HepG2 (cell line): Measurements from ENCODE around the gene SFMBT1. TPM values are rescaled to one million over a fixed set of nuclear protein-coding genes. Genes with fewer than 3 reads are reported as not detected.

Source experiments
- CBX2 ChIP-seq, 2 experiments: fragments of 200-600 bp in 1 of 2; sonication (generic); formaldehyde crosslinking in 1 of 2; IDR thresholded peaks; 2 replicates each; pipeline versions ENCODE4 v1.7.0 to v1.8.1; 2018 to 2022; ENCODE audit warnings: low read depth in 2 of 2, low read length in 1 of 2, mild to moderate bottlenecking in 1 of 2, missing genetic modification reagents in 1 of 2
- DNMT1 ChIP-seq: sonication (generic); formaldehyde crosslinking; IDR thresholded peaks from 2 replicates; pipeline ENCODE4 v1.5.1; 2020; ENCODE audit warnings: mild to moderate bottlenecking, missing genetic modification reagents
- E2F1 ChIP-seq: sonication (generic); formaldehyde crosslinking; IDR thresholded peaks from 2 replicates; pipeline ENCODE4 v1.5.0; 2020; ENCODE audit warnings: missing genetic modification reagents
- FUBP1 ChIP-seq: sonication (generic); formaldehyde crosslinking; IDR thresholded peaks from 2 replicates; pipeline ENCODE4 v1.5.1; 2020; ENCODE audit warnings: missing genetic modification reagents, mild to moderate bottlenecking, borderline replicate concordance
- ISL2 ChIP-seq: sonication (generic); formaldehyde crosslinking; IDR thresholded peaks from 2 replicates; pipeline ENCODE4 v1.5.0; 2020; ENCODE audit warnings: missing genetic modification reagents
- MXD4 ChIP-seq: IDR thresholded peaks from 2 replicates; pipeline ENCODE4 v1.6.1; 2016; ENCODE audit warnings: mild to moderate bottlenecking, missing biosample characterization, missing genetic modification reagents
- MYNN ChIP-seq: sonication (generic); formaldehyde crosslinking; IDR thresholded peaks from 2 replicates; pipeline ENCODE4 v1.4.0; 2020; ENCODE audit warnings: mild to moderate bottlenecking, low read depth, missing genetic modification reagents
- NBN ChIP-seq: fragments of 450-650 bp; conservative IDR thresholded peaks from 2 replicates; pipeline ENCODE4 v1.6.1; 2017
- PHF8 ChIP-seq: sonication (generic); formaldehyde crosslinking; IDR thresholded peaks from 2 replicates; pipeline ENCODE4 v1.5.0; 2020; ENCODE audit warnings: missing genetic modification reagents
- PITX1 ChIP-seq: sonication (generic); formaldehyde crosslinking; IDR thresholded peaks from 2 replicates; pipeline ENCODE4 v1.5.1; 2020; ENCODE audit warnings: mild to moderate bottlenecking, missing genetic modification reagents
- POLR2AphosphoS2 ChIP-seq: IDR thresholded peaks from 2 replicates; pipeline ENCODE4 v1.6.1; 2011; ENCODE audit warnings: low read depth, low read length, improper control_type of control experiment
- PPARG ChIP-seq: conservative IDR thresholded peaks from 2 replicates; pipeline ENCODE4 v1.6.1; 2016; ENCODE audit warnings: missing biosample characterization, missing genetic modification reagents
- SIN3B ChIP-seq: fragments of 150-350 bp; IDR thresholded peaks from 2 replicates; pipeline ENCODE4 v1.6.1; 2014; ENCODE audit warnings: low read length
- SNRNP70 ChIP-seq: fragments of 200-400 bp; formaldehyde crosslinking; IDR thresholded peaks from 2 replicates; pipeline ENCODE4 v1.6.1; 2017; ENCODE audit warnings: mild to moderate bottlenecking, low read depth, low read length, moderate library complexity
- TBX2 ChIP-seq: sonication (generic); formaldehyde crosslinking; IDR thresholded peaks from 2 replicates; pipeline ENCODE4 v1.5.0; 2020; ENCODE audit warnings: missing genetic modification reagents, mild to moderate bottlenecking, borderline replicate concordance
- ZFP36 ChIP-seq: fragments of 150-350 bp; IDR thresholded peaks from 2 replicates; pipeline ENCODE4 v1.6.1; 2018; ENCODE audit warnings: borderline replicate concordance, low read length, low read depth; ENCODE audit not compliant: partially characterized antibody
- ZNF343 ChIP-seq: sonication (generic); formaldehyde crosslinking; IDR thresholded peaks from 2 replicates; pipeline ENCODE4 v1.4.0; 2020; ENCODE audit warnings: mild to moderate bottlenecking, missing genetic modification reagents
- ZNF670 ChIP-seq: sonication (generic); formaldehyde crosslinking; IDR thresholded peaks from 2 replicates; pipeline ENCODE4 v1.8.0; 2022; ENCODE audit warnings: mild to moderate bottlenecking, missing genetic modification reagents, borderline replicate concordance
- polyA plus RNA-seq, 8 experiments: library from polyadenylated mRNA; depleted of rRNA in 3 of 8; stranded (reverse) in 7 of 8; unstranded in 1 of 8; fragments of >200 nt; fragmentation: Illumina TruSeq in 4 of 8; extraction: Trizol in 4 of 8; gene quantifications; 2 replicates each; pipeline versions ENCODE4 v1.2.1 to v1.2.3, GENCODE V29; 2011 to 2016; ENCODE audit warnings: low read depth in 4 of 8, missing spikeins in 1 of 8, mixed read lengths in 1 of 8; ENCODE audit not compliant: insufficient read depth in 1 of 8
- total RNA-seq, 5 experiments: library from RNA; depleted of rRNA; stranded (reverse); fragments of >200 nt; fragmentation: Illumina TruSeq; extraction: Trizol; gene quantifications; 2 replicates each; pipeline ENCODE4 v1.2.3, GENCODE V29; 2016; ENCODE audit warnings: low read depth in 1 of 5
- TF ChIP-seq, protein P1 (sequence below): sonication (generic); formaldehyde crosslinking; IDR thresholded peaks from 2 replicates; pipeline ENCODE4 v1.4.0; 2020; ENCODE audit warnings: missing genetic modification reagents
- TF ChIP-seq, protein P2 (sequence below): sonication (generic); formaldehyde crosslinking; IDR thresholded peaks from 2 replicates; pipeline ENCODE4 v1.8.1; 2023; ENCODE audit warnings: mild to moderate bottlenecking, missing genetic modification reagents

Gene SFMBT1
- total and polyA plus RNA-seq, 2 of the 13 experiments (the other 11 are each of a cell fraction or from before 2014, with no cell fraction given): 3.8 to 12.8 TPM

- peak; percentile 52; the same call in 1 of the 2 replicates for TF ChIP-seq ISL2 (CRISPR knock-in tag)
- peak; percentile 86 for TF ChIP-seq ZNF670 (CRISPR knock-in tag)
- no peak for TF ChIP-seq E2F1 (CRISPR knock-in tag)
- no peak for TF ChIP-seq SIN3B
- peak; percentile 67 for TF ChIP-seq MXD4 (CRISPR knock-in tag)
- peak; percentile 39; the same call in 1 of the 2 replicates for TF ChIP-seq PITX1 (CRISPR knock-in tag)
- 0 out of 2 replicates have a peak, but pooled peaks have one; percentile 15 for TF ChIP-seq MYNN
- no peak; the same call in 1 of the 2 replicates for TF ChIP-seq ZNF343 (CRISPR knock-in tag)
- no peak for TF ChIP-seq NBN
- no peak for TF ChIP-seq POLR2AphosphoS2
- TF ChIP-seq PPARG (CRISPR knock-in tag): 0 out of 2 replicates have a peak, but pooled peaks have one; percentile 34
- TF ChIP-seq CBX2 (IDR thresholded peaks at IDR 0.05; ENCODE audit: low read depth, low read length): no peak
- no peak for TF ChIP-seq CBX2 (CRISPR knock-in tag; IDR thresholded peaks at IDR 0.05; ENCODE audit: low read depth)
- no peak for TF ChIP-seq FUBP1 (CRISPR knock-in tag)
- TF ChIP-seq, protein P1, sequence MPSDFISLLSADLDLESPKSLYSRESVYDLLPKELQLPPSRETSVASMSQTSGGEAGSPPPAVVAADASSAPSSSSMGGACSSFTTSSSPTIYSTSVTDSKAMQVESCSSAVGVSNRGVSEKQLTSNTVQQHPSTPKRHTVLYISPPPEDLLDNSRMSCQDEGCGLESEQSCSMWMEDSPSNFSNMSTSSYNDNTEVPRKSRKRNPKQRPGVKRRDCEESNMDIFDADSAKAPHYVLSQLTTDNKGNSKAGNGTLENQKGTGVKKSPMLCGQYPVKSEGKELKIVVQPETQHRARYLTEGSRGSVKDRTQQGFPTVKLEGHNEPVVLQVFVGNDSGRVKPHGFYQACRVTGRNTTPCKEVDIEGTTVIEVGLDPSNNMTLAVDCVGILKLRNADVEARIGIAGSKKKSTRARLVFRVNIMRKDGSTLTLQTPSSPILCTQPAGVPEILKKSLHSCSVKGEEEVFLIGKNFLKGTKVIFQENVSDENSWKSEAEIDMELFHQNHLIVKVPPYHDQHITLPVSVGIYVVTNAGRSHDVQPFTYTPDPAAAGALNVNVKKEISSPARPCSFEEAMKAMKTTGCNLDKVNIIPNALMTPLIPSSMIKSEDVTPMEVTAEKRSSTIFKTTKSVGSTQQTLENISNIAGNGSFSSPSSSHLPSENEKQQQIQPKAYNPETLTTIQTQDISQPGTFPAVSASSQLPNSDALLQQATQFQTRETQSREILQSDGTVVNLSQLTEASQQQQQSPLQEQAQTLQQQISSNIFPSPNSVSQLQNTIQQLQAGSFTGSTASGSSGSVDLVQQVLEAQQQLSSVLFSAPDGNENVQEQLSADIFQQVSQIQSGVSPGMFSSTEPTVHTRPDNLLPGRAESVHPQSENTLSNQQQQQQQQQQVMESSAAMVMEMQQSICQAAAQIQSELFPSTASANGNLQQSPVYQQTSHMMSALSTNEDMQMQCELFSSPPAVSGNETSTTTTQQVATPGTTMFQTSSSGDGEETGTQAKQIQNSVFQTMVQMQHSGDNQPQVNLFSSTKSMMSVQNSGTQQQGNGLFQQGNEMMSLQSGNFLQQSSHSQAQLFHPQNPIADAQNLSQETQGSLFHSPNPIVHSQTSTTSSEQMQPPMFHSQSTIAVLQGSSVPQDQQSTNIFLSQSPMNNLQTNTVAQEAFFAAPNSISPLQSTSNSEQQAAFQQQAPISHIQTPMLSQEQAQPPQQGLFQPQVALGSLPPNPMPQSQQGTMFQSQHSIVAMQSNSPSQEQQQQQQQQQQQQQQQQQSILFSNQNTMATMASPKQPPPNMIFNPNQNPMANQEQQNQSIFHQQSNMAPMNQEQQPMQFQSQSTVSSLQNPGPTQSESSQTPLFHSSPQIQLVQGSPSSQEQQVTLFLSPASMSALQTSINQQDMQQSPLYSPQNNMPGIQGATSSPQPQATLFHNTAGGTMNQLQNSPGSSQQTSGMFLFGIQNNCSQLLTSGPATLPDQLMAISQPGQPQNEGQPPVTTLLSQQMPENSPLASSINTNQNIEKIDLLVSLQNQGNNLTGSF (CRISPR knock-in tag): peak; percentile 19; the same call in 1 of the 2 replicates
- TF ChIP-seq ZFP36: no peak
- peak; percentile 70 for TF ChIP-seq PHF8 (CRISPR knock-in tag)
- TF ChIP-seq, protein P2, sequence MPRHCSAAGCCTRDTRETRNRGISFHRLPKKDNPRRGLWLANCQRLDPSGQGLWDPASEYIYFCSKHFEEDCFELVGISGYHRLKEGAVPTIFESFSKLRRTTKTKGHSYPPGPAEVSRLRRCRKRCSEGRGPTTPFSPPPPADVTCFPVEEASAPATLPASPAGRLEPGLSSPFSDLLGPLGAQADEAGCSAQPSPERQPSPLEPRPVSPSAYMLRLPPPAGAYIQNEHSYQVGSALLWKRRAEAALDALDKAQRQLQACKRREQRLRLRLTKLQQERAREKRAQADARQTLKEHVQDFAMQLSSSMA: 0 out of 2 replicates have a peak, but pooled peaks have one; percentile 22
- TF ChIP-seq DNMT1 (CRISPR knock-in tag): no peak
- no peak for TF ChIP-seq SNRNP70
- peak; percentile 46 for TF ChIP-seq TBX2 (CRISPR knock-in tag)
Measured at GRCh38 chr3:53072653-53073552, 27.0 kb upstream of the SFMBT1 start (continued).
